ENCODE measurements around the gene SLC44A3.

- TF ChIP-seq CTCF (conservative IDR thresholded peaks at IDR 0.05; ENCODE audit: low read depth, low read length) (no peak), POLR2A (IDR thresholded peaks at IDR 0.05; ENCODE audit: low read depth, low read length) (no peak), RCOR1 (IDR thresholded peaks at IDR 0.05; ENCODE audit: insufficient replicate concordance, low read length) (no peak), USF2 (IDR thresholded peaks at IDR 0.05; ENCODE audit: low read depth, low read length) (no peak), SMC3 (IDR thresholded peaks at IDR 0.05; ENCODE audit: low read depth, low read length) (no peak)
Measured at GRCh38 chr1:94874423-94874822, 54.3 kb downstream of the SLC44A3 start.

Data from IMR-90 (cell line).